ENCODE results near the gene MTOR.

The MTOR gene

GRCh38 chr1:11188858-11189451, 73.4 kb downstream of the MTOR start, which contains the start of gene ANGPTL7:
Gene ANGPTL7 (plus strand): TSS chr1:11189355. CDS start chr1:11189580, 225 bp downstream.
- Histone ChIP-seq H3K27ac (peak within 1 kb of the TSS; percentile 12 to 13), H3K4me3 (no peak within 1 kb of the TSS)
- no peak for DNase-seq (ENCODE audit: low spot score)
- no peak for TF ChIP-seq CTCF (IDR thresholded peaks at IDR 0.05)

- H3K27ac ChIP-seq: peak overlapping the region in 1 of 2 donors; percentile 13
- H3K4me3 ChIP-seq: no peak overlapping the region
- no peak for DNase-seq (ENCODE audit: low spot score)
- TF ChIP-seq CTCF (IDR thresholded peaks at IDR 0.05): no peak
Observed at GRCh38 chr1:11188381-11188780, 74.0 kb downstream of the MTOR start.

GRCh38 chr1:11187931-11188330, 74.4 kb downstream of the MTOR start:
- no peak for DNase-seq (ENCODE audit: low spot score)
- TF ChIP-seq CTCF (IDR thresholded peaks at IDR 0.05): no peak
- Histone ChIP-seq H3K27ac (peak overlapping the region in 1 of 2 donors; percentile 44), H3K4me3 (no peak overlapping the region)

GRCh38 chr1:11187494-11187893, 74.9 kb downstream of the MTOR start:
- no peak for TF ChIP-seq CTCF (IDR thresholded peaks at IDR 0.05)

GRCh38 chr1:11187000-11187399, 75.4 kb downstream of the MTOR start:
- no peak for TF ChIP-seq CTCF (IDR thresholded peaks at IDR 0.05)
- Histone ChIP-seq H3K27ac (peak overlapping the region in 1 of 2 donors; percentile 44), H3K4me3 (no peak overlapping the region)
- no peak for DNase-seq (ENCODE audit: low spot score)

More at GRCh38 chr1:11187494-11187893, 74.9 kb downstream of the MTOR start:
- DNase-seq (ENCODE audit: low spot score): no peak
- Histone ChIP-seq H3K4me3 (no peak overlapping the region), H3K27ac (peak overlapping the region in 1 of 2 donors; percentile 44)

GRCh38 chr1:11184973-11185372, 77.4 kb downstream of the MTOR start:
- TF ChIP-seq CTCF (IDR thresholded peaks at IDR 0.05): no peak
- DNase-seq (ENCODE audit: low spot score): no peak
- H3K4me3 ChIP-seq: no peak overlapping the region
- no peak overlapping the region for H3K27ac ChIP-seq

- Histone ChIP-seq H3K27ac (no peak overlapping the region), H3K4me3 (no peak overlapping the region)
- no peak for TF ChIP-seq CTCF (IDR thresholded peaks at IDR 0.05)
- no peak for DNase-seq (ENCODE audit: low spot score)
Observed at GRCh38 chr1:11182884-11183283, 79.5 kb downstream of the MTOR start.
